Peyer's patch (tissue), 4 donors: ENCODE data around the gene SNED1.

Experiments
- CTCF ChIP-seq, 6 experiments: fragments of 450-650 bp in 4 of 6; fragments of 200-600 bp in 2 of 6; sonication (generic) in 1 of 6; IDR thresholded peaks; one replicate each; pipeline ENCODE4 v1.5.1; 2017 to 2019; ENCODE audit warnings: antibody characterized with exemption in 6 of 6, mild to moderate bottlenecking in 3 of 6, moderate library complexity in 1 of 6
- POLR2A ChIP-seq, 2 donors: fragments of 450-650 bp; IDR thresholded peaks; one replicate each; pipeline ENCODE4 v1.5.1; 2017; ENCODE audit warnings: antibody characterized with exemption in 2 of 2, mild to moderate bottlenecking in 2 of 2, moderate library complexity in 2 of 2

GRCh38 chr2:241036397-241036963 is 38.1 kb downstream of the SNED1 start:
- no peak for TF ChIP-seq CTCF (IDR thresholded peaks at IDR 0.05)
- TF ChIP-seq POLR2A (IDR thresholded peaks at IDR 0.05): no peak
